ENCODE results near the gene EIF3A.
"Not testable (repeated sequence)": the region's sequence is repeated elsewhere in the genome, so short reads cannot be mapped to it uniquely, and the experiment has no call there.

EIF3A gene

GRCh38 chr10:119049777-119050176 lies 30.8 kb downstream of the EIF3A start:
- DNase-seq = no peak

GRCh38 chr10:119049361-119049760 lies 31.3 kb downstream of the EIF3A start:
- no peak for DNase-seq

- DNase-seq = no peak
Observed at GRCh38 chr10:119045561-119045960, 35.1 kb downstream of the EIF3A start.

- no peak for DNase-seq
Observed at GRCh38 chr10:119042169-119042568, 38.4 kb downstream of the EIF3A start.

- no peak for DNase-seq
Observed at GRCh38 chr10:119041326-119041725, 39.3 kb downstream of the EIF3A start.

GRCh38 chr10:119039161-119039560 lies 41.5 kb downstream of the EIF3A start:
- no peak for DNase-seq

- DNase-seq = no peak
Observed at GRCh38 chr10:119031496-119032059, 49.0 kb downstream of the EIF3A start.

- DNase-seq = peak; percentile 33
Observed at GRCh38 chr10:119030421-119031250, 50.0 kb downstream of the EIF3A start.

GRCh38 chr10:119029613-119030420 lies 50.8 kb downstream of the EIF3A start, which contains the start of gene NANOS1:
NANOS1 (plus strand) TSS chr10:119029714; CDS start chr10:119029802, 88 bp downstream.
- peak; percentile 32 for DNase-seq

GRCh38 chr10:119028900-119029612 lies 51.6 kb downstream of the EIF3A start:
- peak; percentile 75 for DNase-seq

- DNase-seq = not testable (repeated sequence)
Observed at GRCh38 chr10:119028445-119028899, 52.1 kb downstream of the EIF3A start.

GRCh38 chr10:119026301-119027110 lies 54.1 kb downstream of the EIF3A start:
- DNase-seq = no peak

GRCh38 chr10:119025776-119026175 lies 54.8 kb downstream of the EIF3A start:
- DNase-seq = no peak

- DNase-seq = no peak
Observed at GRCh38 chr10:119025336-119025735, 55.3 kb downstream of the EIF3A start.

GRCh38 chr10:119024882-119025281 lies 55.7 kb downstream of the EIF3A start:
- DNase-seq = no peak

- no peak for DNase-seq
Observed at GRCh38 chr10:119023553-119023868, 57.1 kb downstream of the EIF3A start.

GRCh38 chr10:119022846-119023552 lies 57.6 kb downstream of the EIF3A start:
- no peak for DNase-seq

- peak; percentile 22 for DNase-seq
Observed at GRCh38 chr10:119020627-119020946, 60.0 kb downstream of the EIF3A start.

- no peak for DNase-seq
Observed at GRCh38 chr10:119007211-119007574, 73.4 kb downstream of the EIF3A start.

GRCh38 chr10:119006451-119007210 lies 74.0 kb downstream of the EIF3A start:
- no peak for DNase-seq

Data from stimulated activated naive CD4-positive, alpha-beta T cell treated with Interleukin-2 at 50 U/mL for 16 hours (primary cell).